GM12865 (cell line): Measurements from ENCODE around the gene CCDC180.

ENCODE experiments used
- DNase-seq: peaks from one replicate; pipeline ENCODE4 v3.0.0; 2010; ENCODE audit warnings: low read depth
- H3K4me3 ChIP-seq: 2 replicates; pipeline ENCODE4 v1.5.1; 2011; ENCODE audit warnings: mild to moderate bottlenecking, low read depth, low read length, control low read depth
- CTCF ChIP-seq: IDR thresholded peaks from 2 replicates; pipeline ENCODE4 v1.5.1; 2011; ENCODE audit warnings: low read length, control low read depth, low read depth, inconsistent platforms; ENCODE audit not compliant: insufficient read depth; ENCODE audit errors: missing control alignments

CCDC180 gene

GRCh38 chr9:97316904-97317303, 9.4 kb downstream of the CCDC180 start:
- DNase-seq, result no peak
- no peak overlapping the region for H3K4me3 ChIP-seq
- TF ChIP-seq CTCF, result no peak

- DNase-seq, result no peak
- H3K4me3 ChIP-seq, result no peak overlapping the region
- TF ChIP-seq CTCF, result no peak
Observed at GRCh38 chr9:97318433-97318832, 11.0 kb downstream of the CCDC180 start.

DNA sequence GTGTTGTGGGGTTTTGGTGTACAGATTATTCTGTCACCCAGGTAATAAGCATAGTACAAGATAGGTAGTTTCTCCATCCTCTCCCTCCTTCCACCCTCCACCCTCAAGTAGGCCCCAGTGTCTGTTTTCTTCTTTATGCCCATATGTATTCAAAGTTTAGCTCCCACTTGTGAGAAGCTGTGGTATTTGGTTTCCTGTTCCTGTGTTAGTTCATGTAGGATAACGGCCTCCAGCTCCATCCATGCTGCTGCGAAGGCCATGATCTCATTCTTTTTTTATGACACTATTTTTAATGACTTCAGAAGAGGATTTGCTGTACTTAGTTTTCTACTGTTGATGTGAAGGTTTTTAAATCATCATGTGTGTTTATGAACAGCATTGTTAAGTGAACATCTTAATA, 11.9 kb downstream of the CCDC180 start:
- H3K4me3 ChIP-seq, result no peak overlapping the region
- TF ChIP-seq CTCF, result no peak
- no peak for DNase-seq

GRCh38 chr9:97320080-97320642, 12.7 kb downstream of the CCDC180 start:
- DNase-seq, result no peak
- no peak for TF ChIP-seq CTCF
- H3K4me3 ChIP-seq, result no peak overlapping the region

DNA sequence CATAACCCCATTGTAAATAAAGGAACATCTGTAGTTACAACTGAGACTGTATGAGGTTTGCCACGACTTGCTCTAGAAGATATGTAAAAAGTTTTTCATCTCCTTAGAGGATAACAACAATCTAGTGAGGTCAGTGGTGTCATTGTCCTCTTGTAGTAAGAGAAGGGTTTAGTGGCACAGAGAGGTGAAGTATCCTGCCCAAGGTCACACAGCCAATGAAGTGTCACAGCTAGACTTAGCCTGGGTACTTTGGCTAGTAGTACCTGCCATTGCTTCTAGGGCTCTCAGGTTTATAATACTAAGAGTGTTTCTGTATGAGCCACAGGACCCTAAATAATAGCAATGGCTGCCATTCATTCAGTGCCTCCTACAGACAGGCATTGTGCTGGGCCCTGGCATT, 13.8 kb downstream of the CCDC180 start:
- DNase-seq, result no peak
- no peak overlapping the region for H3K4me3 ChIP-seq
- TF ChIP-seq CTCF, result no peak

- no peak for TF ChIP-seq CTCF
- DNase-seq, result no peak
- no peak overlapping the region for H3K4me3 ChIP-seq
Observed at GRCh38 chr9:97321691-97322090, 14.2 kb downstream of the CCDC180 start.

DNA sequence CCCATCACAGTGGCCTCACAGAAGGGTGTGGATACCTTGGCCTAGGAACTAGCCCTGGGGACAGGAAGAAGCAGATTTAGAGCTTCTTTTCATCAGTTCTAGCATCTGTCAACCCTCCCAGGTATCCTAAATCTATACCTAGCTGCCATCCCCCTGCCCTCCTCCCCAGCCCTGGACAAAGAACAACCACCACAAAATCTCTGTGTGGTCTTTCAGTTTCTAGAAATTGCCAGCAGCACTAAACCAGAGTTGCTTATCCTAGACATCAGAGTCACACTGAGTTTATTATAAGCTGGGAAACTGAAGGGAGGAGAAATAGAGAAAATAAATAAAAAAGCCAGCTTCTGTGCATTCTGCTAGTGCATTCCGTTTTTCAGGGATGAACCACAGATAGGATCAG, 14.6 kb downstream of the CCDC180 start:
- TF ChIP-seq CTCF, result no peak
- DNase-seq, result no peak
- H3K4me3 ChIP-seq, result no peak overlapping the region
